ENCODE results near the gene CMIP.

DNA sequence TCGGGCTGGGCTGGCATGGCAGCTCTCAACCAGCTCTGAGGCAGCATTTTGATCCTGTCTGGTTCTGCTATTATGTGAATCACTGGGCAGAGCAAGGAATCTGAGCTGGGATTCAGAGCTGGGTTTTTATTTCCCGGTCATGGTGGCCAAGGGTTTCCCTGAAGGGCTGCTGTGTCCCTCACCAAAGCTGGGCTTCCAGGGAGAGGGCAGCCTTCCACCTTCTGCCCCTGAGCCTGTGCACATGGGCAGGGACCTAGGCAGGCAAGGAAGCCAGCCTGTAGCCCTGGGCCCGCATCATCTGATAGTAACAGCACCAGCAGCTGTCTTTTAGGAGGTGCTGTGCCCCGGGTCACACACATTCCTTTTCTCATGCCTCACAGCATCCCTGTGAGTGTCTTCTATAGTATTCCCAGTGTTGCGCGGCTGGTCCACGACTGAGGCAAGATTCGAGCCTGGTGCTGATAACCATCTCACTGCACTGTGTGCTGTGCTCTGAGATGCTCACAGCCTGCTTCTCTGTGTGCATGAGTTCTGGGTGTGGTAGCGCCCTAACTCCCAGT lies 249.2 kb downstream of the CMIP start:
- no peak for TF ChIP-seq GATA2 (IDR thresholded peaks at IDR 0.05; ENCODE audit: low read depth, low read length)
- TF ChIP-seq GATA3 (IDR thresholded peaks at IDR 0.05; ENCODE audit: low read depth, low read length): no peak

Measured in SH-SY5Y (cell line).